Pancreas (tissue), 10 donors: ENCODE data around the gene HELT. TPM values are rescaled to one million over a fixed set of nuclear protein-coding genes. Genes with fewer than 3 reads are reported as not detected.

Experiments
- ATAC-seq, 4 donors: fragments of 200-7000 bp; cut with Tn5 transposase; one replicate each; pipeline versions ENCODE4 v1.8.0 to v1.9.1; 2020; ENCODE audit warnings: mild to moderate bottlenecking in 4 of 4, moderate library complexity in 4 of 4
- DNase-seq, 6 donors: peaks; one replicate each; pipeline ENCODE4 v3.0.0-alpha.2; 2020
- FAIRE-seq: peaks from 2 replicates; lab custom pipeline; 2012; peaks lifted over from hg19 to GRCh38; lab: Jason Lieb, UNC
- H3K27ac ChIP-seq, 4 donors: fragments of 200-600 bp; sonication (generic); 1 replicate in 3 of 4; 2 replicates in 1 of 4; pipeline versions ENCODE4 v1.5.0 to v1.8.0; 2020
- H3K27me3 ChIP-seq, 4 donors: fragments of 200-600 bp; one replicate each; pipeline ENCODE4 v1.8.0; 2021
- H3K36me3 ChIP-seq, 3 donors: fragments of 200-600 bp; sonication (generic) in 1 of 3; one replicate each; pipeline versions ENCODE4 v1.5.0 to v1.8.0; 2020 to 2021
- H3K4me1 ChIP-seq, 3 donors: fragments of 200-600 bp; one replicate each; pipeline ENCODE4 v1.8.0; 2021
- H3K4me3 ChIP-seq, 4 donors: fragments of 200-600 bp; sonication (generic) in 2 of 4; one replicate each; pipeline versions ENCODE4 v1.5.0 to v1.8.0; 2020 to 2021
- H3K9me3 ChIP-seq, 4 donors: fragments of 200-600 bp; one replicate each; pipeline ENCODE4 v1.8.0; 2021
- WGBS, 2 donors: extraction: QIAGEN DNeasy Blood & Tissue Kit; methylation state at CpG; one replicate each; pipeline ENCODE4 v1.1.7; 2013; 5-methylcytosine and 5-hydroxymethylcytosine counted together
- intact Hi-C, 3 donors: fragments of 100-400 bp; cut with DNase I; formaldehyde crosslinking; loops; one replicate each; pipeline versions ENCODE4 v1.11.1 to v1.14.2; 2022
- polyA plus RNA-seq, 2 donors: library from polyadenylated mRNA; stranded (reverse); fragments of 200-250 nt; gene quantifications; one replicate each; pipeline ENCODE4 v1.2.3, GENCODE V29; 2013
- total RNA-seq, 6 donors: library from RNA; stranded (reverse); fragmentation: NEBNext Ultra II Directional in 4 of 6; extraction: Animal tissue kit (Norgen Biotek cat#: 25700) in 4 of 6; gene quantifications; one replicate each; pipeline versions ENCODE4 v1.2.1 to v1.2.4, GENCODE V29; 2021 to 2023
- TF ChIP-seq, protein P1 (sequence below), 4 donors: fragments of 200-600 bp; sonication (generic) in 3 of 4; IDR thresholded peaks; one replicate each; pipeline versions ENCODE4 v1.5.0 to v1.8.0; 2021; ENCODE audit warnings: antibody characterized with exemption in 4 of 4
- donor health status: healthy with polysubstance abuse.
- donor health status: DM: no; HTN: no; CAD: no; lungs with moderate emphysema.
- donor health status: DM: no; HTN: no; CAD: no.
- donor health status: control.
- donor health status: control.
- donor health status: Bipolar disorder and iron deficiency.
- donor health status: DM: yes; HTN: yes; CAD: no.
- donor health status: DM: no; HTN: no; CAD: no.
- donor health status: DM: no; HTN: no; CAD: no.
- donor health status: DM: yes; HTN: yes; CAD: no.

HELT gene
- total and polyA plus RNA-seq, 8 donors = not detected

DNA sequence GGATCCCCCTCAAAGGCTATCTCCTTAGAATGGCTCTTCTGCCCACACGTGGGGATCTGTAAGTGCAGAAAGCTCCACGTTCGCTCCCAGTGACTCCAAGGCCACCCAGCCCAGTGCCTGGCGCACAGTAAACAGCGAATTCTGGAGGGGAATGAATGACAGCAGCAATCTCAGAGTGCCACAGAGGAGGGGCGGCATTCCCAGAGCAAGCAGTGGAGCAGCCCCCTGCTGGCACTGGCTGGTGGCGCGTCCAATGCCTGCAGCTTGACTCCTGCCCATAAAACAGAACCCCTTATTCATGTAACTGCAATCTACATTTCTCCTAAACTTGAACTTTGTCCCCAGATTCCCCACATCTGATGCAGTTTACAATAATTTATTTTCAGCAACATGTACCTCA is 6.9 kb upstream of the HELT start:
- no peak for FAIRE-seq
- WGBS, 2 donors = 10 to 16% methylated on average over 8 of the region's 8 CpGs
- intact Hi-C loops = no loop called here

DNA sequence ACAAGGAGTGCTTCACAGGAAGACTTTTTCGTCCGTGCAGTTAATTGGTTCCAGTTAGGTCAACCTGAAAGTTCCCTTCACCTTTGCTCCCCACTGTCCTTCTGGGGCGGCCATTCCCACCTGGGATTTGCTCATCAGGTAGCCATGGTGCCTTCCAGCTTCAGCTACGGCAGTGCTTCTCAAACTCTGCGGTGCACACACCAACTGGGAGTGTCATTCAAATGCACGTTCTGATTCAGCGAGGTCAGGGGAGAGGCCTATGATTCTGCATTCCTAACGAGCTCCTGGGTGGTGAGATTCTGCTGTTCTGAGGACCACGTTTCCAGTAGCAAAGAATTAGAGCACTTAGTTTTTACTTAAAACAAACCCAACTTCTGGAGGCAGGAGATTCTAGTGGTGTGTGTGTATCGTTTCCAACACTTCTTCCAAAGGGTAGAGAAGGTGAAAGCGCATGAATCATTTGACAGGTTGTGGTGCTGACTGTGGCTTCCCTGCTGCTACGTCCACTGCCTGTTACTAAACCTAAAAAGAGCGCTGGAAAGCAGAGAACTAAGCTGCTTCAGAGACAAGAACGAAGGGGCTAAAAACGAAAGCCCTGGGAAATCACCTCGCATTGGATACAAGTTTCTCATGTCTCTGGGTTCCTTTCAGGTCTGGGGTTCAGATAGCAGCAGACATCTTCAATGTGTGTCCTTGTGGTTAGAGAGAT is 4.7 kb upstream of the HELT start:
- TF ChIP-seq, protein P1, sequence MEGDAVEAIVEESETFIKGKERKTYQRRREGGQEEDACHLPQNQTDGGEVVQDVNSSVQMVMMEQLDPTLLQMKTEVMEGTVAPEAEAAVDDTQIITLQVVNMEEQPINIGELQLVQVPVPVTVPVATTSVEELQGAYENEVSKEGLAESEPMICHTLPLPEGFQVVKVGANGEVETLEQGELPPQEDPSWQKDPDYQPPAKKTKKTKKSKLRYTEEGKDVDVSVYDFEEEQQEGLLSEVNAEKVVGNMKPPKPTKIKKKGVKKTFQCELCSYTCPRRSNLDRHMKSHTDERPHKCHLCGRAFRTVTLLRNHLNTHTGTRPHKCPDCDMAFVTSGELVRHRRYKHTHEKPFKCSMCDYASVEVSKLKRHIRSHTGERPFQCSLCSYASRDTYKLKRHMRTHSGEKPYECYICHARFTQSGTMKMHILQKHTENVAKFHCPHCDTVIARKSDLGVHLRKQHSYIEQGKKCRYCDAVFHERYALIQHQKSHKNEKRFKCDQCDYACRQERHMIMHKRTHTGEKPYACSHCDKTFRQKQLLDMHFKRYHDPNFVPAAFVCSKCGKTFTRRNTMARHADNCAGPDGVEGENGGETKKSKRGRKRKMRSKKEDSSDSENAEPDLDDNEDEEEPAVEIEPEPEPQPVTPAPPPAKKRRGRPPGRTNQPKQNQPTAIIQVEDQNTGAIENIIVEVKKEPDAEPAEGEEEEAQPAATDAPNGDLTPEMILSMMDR (IDR thresholded peaks at IDR 0.05) = no peak
- Histone ChIP-seq H3K27ac (no peak overlapping the region), H3K4me1 (no peaks in the 10 kb centered on the region), H3K36me3 (no peaks in the 10 kb centered on the region), H3K27me3 (peaks cover 0 to 12% (median 2%) of the 10 kb centered on the region in 4 donors), H3K4me3 (no peak overlapping the region), H3K9me3 (no peaks in the 10 kb centered on the region)
- FAIRE-seq = no peak
- no peak for DNase-seq
- no peak for ATAC-seq
- 40 to 44% methylated on average over 16 of the region's 16 CpGs for WGBS, 2 donors
- intact Hi-C loops = no loop called here

More for the DNA sequence above, 6.9 kb upstream of the HELT start:
- ATAC-seq (peak in 3 of 4 donors; percentile 40 to 51 (median 41)), DNase-seq (no peak)
- H3K27me3 ChIP-seq = peaks cover 0 to 5% (median 2%) of the 10 kb centered on the region in 4 donors
- TF ChIP-seq, protein P1 (IDR thresholded peaks at IDR 0.05) = peak in 1 of 4 donors; percentile 13
- no peaks in the 10 kb centered on the region for H3K36me3 ChIP-seq
- H3K4me3 ChIP-seq = no peak overlapping the region
- H3K4me1 ChIP-seq = no peaks in the 10 kb centered on the region
- H3K27ac ChIP-seq = no peak overlapping the region
- H3K9me3 ChIP-seq = no peaks in the 10 kb centered on the region

DNA sequence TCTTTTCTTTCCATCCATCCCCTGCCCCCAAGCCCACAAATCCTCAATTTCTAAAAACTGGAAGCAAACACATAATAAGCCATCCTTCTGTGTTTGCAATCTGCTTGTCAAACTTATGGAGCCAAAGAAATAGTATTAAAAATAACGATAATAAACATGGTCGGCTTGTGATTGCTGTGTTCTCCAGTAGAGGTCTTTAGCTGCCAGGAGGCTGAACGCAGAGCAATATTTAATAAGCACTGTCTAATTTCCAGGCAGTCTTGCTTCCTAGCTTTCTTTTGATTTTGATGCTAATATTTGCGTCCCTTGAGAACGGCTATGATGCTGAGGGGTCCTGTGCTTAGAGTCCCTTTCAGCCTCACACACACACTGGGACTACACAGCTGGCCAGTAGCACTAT is 3.2 kb upstream of the HELT start:
- Histone ChIP-seq H3K4me1 (no peaks in the 10 kb centered on the region), H3K9me3 (no peaks in the 10 kb centered on the region), H3K27me3 (peaks cover 0 to 26% (median 2%) of the 10 kb centered on the region in 4 donors), H3K27ac (no peak overlapping the region), H3K4me3 (no peak overlapping the region), H3K36me3 (no peaks in the 10 kb centered on the region)
- TF ChIP-seq, protein P1 (IDR thresholded peaks at IDR 0.05) = no peak
- FAIRE-seq (no peak), ATAC-seq (no peak), DNase-seq (no peak)
- intact Hi-C loops = no loop called here
- 42 to 50% methylated on average over 5 of the region's 5 CpGs for WGBS, 2 donors

DNA sequence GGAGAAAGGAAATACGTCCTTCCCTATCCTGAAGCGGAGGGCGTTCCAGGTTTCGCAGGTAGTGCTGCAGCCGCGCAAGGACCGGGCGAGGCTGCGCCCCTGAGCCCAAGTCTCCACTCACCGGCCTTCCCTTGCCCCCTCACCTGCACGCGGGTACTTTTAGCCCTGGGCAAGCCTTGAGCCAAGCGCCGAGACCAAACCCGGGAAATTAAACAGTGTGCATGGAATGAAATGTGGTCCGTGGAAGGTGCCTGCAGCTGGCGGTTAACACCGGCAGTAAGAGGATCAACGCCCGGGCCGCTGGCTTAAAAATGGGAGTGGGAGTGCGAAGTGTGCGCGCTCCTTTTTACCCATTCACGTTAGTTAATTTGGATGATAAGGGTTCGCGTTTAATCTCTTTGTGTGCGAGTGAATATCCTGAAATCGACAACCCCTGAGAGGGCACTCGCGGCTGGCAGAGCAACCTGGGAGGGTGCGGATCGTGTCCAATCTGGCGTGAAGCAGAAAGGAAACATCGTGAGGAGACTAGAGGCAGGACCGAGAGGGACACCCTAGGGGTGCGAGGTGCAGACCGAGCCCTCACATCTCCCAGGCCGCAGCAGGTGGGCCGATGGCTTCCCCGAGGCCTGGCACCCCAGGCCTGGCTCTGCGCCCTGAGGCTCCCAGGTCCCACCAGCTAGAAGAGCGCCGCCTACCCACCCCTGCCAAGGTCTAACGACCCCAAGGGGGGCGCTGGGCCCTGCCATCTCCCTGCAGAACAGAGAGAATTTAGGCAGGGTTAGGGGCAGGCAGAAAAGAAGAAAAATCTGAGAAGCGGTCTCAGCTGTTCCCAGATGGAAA is 2.0 kb upstream of the HELT start:
- TF ChIP-seq, protein P1 (IDR thresholded peaks at IDR 0.05) = no peak
- WGBS, 2 donors = 2 to 5% methylated on average over 47 of the region's 47 CpGs
- no peak for DNase-seq

More for the DNA sequence above, 2.0 kb upstream of the HELT start:
- intact Hi-C loops = no loop called here
- Histone ChIP-seq H3K4me1 (no peaks in the 10 kb centered on the region), H3K4me3 (no peak overlapping the region), H3K27ac (no peak overlapping the region), H3K27me3 (peaks cover 0 to 37% (median 8%) of the 10 kb centered on the region in 4 donors), H3K36me3 (no peaks in the 10 kb centered on the region), H3K9me3 (no peaks in the 10 kb centered on the region)
- no peak for FAIRE-seq
- no peak for ATAC-seq
